Neural progenitor cell (in vitro differentiated cells): ENCODE data around the gene ITFG1.

Experiments
- CTCF ChIP-seq: fragments of 200-600 bp; sonication (generic); IDR thresholded peaks from 2 replicates; pipeline ENCODE4 v1.5.1; 2017; ENCODE audit warnings: antibody characterized with exemption, mild to moderate bottlenecking
- EZH2 ChIP-seq: fragments of 200-600 bp; sonication (generic); IDR thresholded peaks from 2 replicates; pipeline ENCODE4 v1.6.1; 2017; ENCODE audit warnings: antibody characterized with exemption, mild to moderate bottlenecking, moderate library complexity

- TF ChIP-seq CTCF = no peak
- no peak for TF ChIP-seq EZH2
These were observed 14.9 kb upstream of the ITFG1 start for GRCh38 chr16:47475786-47476185.
